T47D (cell line): ENCODE results near the gene STK25.
"Not testable (repeated sequence)": the region's sequence is repeated elsewhere in the genome, so short reads cannot be mapped to it uniquely, and the experiment has no call there.

ENCODE experiments used
- DNase-seq, 2 experiments: peaks; one replicate each; pipeline versions ENCODE4 v3.0.0 to v3.0.0-alpha.2; 2011 to 2012; ENCODE audit warnings: low read depth in 1 of 2, low spot score in 1 of 2
- JUND ChIP-seq: IDR thresholded peaks from 2 replicates; pipeline ENCODE4 v1.6.1; 2012; ENCODE audit warnings: low read depth
- in situ Hi-C: cut with HindIII; loops from 2 replicates; pipeline ENCODE4 v1.10.0; 2016; ENCODE audit warnings: low sequenced_read_pairs, low pct_unique_long_range_greater_than_20kb

The STK25 gene

DNA sequence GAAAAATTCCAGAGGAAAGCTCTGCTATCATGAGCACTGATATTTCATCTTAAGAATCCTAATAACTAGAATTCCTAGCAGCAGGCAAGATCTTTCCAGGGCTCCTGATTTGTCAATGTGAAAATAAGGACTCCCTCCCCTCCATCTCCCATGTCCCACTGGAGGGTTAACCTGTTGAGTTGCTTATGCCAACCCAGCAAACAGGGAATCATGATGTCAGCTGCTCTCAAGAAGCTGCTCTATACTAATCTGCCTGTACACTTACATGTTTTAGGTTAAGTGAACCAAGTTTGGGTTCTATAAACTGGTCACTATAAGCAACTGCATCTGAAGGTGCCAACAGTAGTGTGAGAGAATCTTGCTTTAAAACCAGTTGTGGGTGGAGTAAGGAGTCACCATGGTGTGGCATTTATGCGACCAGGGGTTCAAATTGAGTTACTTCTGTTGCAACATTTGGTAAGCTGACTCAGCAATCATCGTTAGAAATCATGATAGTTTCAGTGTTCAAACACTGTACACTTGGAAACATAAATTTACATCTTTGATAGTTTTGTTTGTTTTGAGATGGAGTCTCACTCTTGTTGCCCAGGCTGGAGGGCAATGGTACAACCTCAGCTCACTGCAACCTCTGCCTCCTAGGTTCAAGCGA is 53.4 kb downstream of the STK25 start:
- no peak for TF ChIP-seq JUND
- DNase-seq = no peak
- in situ Hi-C loops = no loop called here

DNA sequence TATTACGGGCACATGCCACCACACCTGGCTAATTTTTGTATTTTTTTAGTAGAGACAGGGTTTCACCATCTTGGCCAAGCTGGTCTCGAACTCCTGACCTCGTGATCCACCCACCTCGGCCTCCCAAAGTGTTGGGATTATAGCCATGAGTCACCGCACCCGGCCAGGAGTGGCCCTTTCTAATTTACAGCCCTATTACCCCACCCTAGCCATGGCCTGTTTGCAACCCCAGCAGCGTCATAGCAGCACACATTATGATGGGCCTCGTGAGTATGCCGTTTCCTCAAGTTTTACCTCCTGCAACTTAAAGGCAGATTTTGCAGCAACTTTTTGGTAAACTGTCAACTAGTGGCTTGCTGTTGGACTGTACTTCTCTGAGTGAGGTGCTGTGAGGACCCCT is 54.5 kb downstream of the STK25 start:
- in situ Hi-C loops, DNase-seq: not testable (repeated sequence)

DNA sequence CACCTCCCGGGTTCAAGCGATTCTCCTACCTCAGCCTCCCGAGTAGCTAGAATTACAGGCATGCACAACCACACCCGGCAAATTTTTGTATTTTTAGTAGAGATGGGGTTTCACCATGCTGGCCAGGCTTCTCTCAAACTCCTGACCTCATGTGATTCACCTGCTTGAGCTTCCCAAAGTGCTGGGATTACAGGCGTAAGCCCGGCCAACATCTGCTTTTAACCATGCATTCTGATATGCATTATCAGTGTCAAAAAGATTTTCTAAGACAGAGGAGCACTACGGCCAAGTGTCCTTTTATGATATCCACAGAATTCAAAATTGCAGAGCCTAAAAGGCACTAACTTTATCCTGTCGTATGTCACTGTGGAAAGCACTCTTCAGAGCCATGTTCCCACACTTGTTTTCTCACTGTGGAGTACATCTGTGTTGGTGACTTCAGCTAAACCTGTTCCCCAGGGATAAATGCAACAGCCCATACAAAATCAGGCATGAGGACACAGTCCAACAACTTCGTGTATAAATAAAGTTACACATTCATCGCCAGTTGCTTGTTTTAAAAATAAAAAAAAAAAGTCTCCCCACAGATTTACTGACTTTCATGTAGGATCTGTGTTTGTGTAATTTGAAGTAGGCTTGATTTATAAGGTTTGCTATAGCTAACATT is 56.4 kb downstream of the STK25 start:
- in situ Hi-C loops = no loop called here
- TF ChIP-seq JUND = no peak
- no peak for DNase-seq

DNA sequence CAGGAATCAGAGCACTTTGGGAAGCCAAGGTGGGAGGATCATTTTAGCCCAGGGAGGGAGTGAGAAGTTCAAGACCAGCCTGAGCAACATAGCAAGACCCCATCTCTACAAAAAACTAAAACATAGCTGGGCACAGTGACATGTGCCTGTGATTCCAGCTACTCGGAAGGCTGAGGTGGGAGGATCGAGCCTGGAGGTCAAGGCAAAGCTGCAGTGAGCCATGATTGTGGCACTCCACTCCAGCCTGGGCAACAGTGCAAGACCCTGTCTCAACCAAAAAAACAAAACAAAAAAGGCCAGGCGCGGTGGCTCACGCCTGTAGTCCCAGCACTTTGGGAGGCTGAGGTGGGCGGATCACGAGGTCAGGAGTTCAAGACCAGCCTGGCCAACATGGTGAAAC is 58.3 kb downstream of the STK25 start:
- DNase-seq, in situ Hi-C loops: not testable (repeated sequence)

DNA sequence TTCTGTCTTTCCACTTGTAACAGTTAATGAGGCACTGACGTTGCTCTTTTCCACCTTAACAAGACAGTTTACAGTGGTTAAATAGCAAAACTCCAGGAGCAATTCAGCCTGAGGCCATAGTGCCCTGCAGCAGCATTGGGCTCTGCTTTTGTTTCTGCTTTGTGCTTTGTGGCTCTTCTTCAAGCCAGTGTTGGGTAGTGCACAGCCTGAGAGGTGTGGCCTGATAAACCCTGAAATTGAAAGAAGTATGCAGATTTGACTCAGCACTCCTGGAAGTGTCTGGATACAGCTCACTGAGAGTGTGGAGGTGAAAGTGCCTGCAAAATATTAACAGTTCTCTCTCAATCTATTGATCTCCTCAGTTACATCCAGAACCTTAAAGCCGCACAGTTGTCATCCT is 63.0 kb downstream of the STK25 start:
- DNase-seq = no peak
- in situ Hi-C loops = no loop called here
- no peak for TF ChIP-seq JUND

- DNase-seq = no peak
- TF ChIP-seq JUND = no peak
- in situ Hi-C loops = no loop called here
These were observed 64.7 kb downstream of the STK25 start for GRCh38 chr2:241443486-241444223.
